Measurements from ENCODE around the gene PPP2R5D. TPM values are rescaled to one million over a fixed set of nuclear protein-coding genes. Genes with fewer than 3 reads are reported as not detected.
A peak's percentile ranks its signal among the peaks of the same experiment; 100 is the strongest.

Gene PPP2R5D
- total and polyA plus RNA-seq, 2 of the 4 experiments (the other 2 are of a cell fraction), result 55.6 to 68.8 TPM

GRCh38 chr6:43021270-43022047 lies 37.1 kb downstream of the PPP2R5D start, which contains the start of gene RRP36:
Gene RRP36 (plus strand): TSS chr6:43021623. CDS start chr6:43021655, 32 bp downstream.
- no TSS peak for BruUV-seq (replicated peaks)
- Histone ChIP-seq H2BK20ac (ENCODE audit: low read depth, low read length) (no peak within 1 kb of the TSS), H3K79me1 (ENCODE audit: low read depth in 1 of 2, low read length in 2 of 2) (peaks cover 26 to 72% of the 10 kb centered on the region in 2 experiments), H3K27ac (ENCODE audit: insufficient read depth, low read length) (peak within 1 kb of the TSS; percentile 89), H3K9ac (ENCODE audit: low read depth, low read length) (peak within 1 kb of the TSS; percentile 95), H2AFZ (replicated peaks; ENCODE audit: low read length, poor library complexity) (peak within 1 kb of the TSS; percentile 98), H4K8ac (ENCODE audit: low read depth in 2 of 2, low read length in 2 of 2) (peak within 1 kb of the TSS; percentile 88 to 99), H3K4me3 (ENCODE audit: insufficient read depth, low read depth, low read length) (peak within 1 kb of the TSS; percentile 77), H3K18ac (ENCODE audit: low read depth, low read length) (peak within 1 kb of the TSS; percentile 58; the same call in 1 of the 2 replicates), H2AK5ac (ENCODE audit: low read depth, low read length) (peak within 1 kb of the TSS; percentile 91), H3K56ac (ENCODE audit: extremely low read depth, insufficient read depth, low read length) (peak within 1 kb of the TSS; percentile 77), H3K4me2 (ENCODE audit: low read depth, low read length) (peak within 1 kb of the TSS; percentile 97), H3K23ac (ENCODE audit: low read depth, low read length) (peak within 1 kb of the TSS; percentile 94), H3K14ac (replicated peaks; ENCODE audit: low read depth, low read length) (peak within 1 kb of the TSS; percentile 98), H2AK9ac (replicated peaks; ENCODE audit: low read depth, low read length, poor library complexity) (peak within 1 kb of the TSS; percentile 97), H3K4me1 (ENCODE audit: control insufficient read depth, insufficient read depth, low read length) (peaks cover 9% of the 10 kb centered on the region), H2BK5ac (ENCODE audit: low read depth, low read length, poor library complexity, severe bottlenecking) (peak within 1 kb of the TSS; percentile 83), H3K9me3 (ENCODE audit: control insufficient read depth, insufficient read depth, low read length) (no peaks in the 10 kb centered on the region), H3K4ac (ENCODE audit: low read depth, low read length) (peak within 1 kb of the TSS; percentile 99), H3K27me3 (ENCODE audit: control insufficient read depth, insufficient read depth, low read length) (no peaks in the 10 kb centered on the region), H4K20me1 (ENCODE audit: insufficient read depth, low read length) (peaks cover 12% of the 10 kb centered on the region), H3K9me1 (ENCODE audit: insufficient read depth, low read length) (0 out of 2 replicates have a peak, but pooled peaks cover 4% of the 10 kb centered on the region), H4K91ac (ENCODE audit: insufficient read depth, low read depth, low read length) (peak within 1 kb of the TSS; percentile 97), H3K36me3 (ENCODE audit: control insufficient read depth, insufficient read depth, low read length) (peaks cover 48% of the 10 kb centered on the region), H4K5ac (ENCODE audit: low read depth, low read length) (peak within 1 kb of the TSS; percentile 98), H2BK120ac (ENCODE audit: low read depth, low read length) (peak within 1 kb of the TSS; percentile 74; the same call in 1 of the 2 replicates), H2BK15ac (ENCODE audit: low read depth, low read length) (no peak within 1 kb of the TSS)
- dilution Hi-C loops (cut with HindIII; ENCODE audit: low sequenced_read_pairs, unreplicated experiment) (no loop called here), intact Hi-C loops (cut with micrococcal nuclease) (no loop called here), in situ Hi-C loops (cut with MboI; ENCODE audit: low sequenced_read_pairs) (no loop called here)
- TF ChIP-seq FOS (IDR thresholded peaks at IDR 0.05; ENCODE audit: low read depth, low read length) (no peak), POLR2A (IDR thresholded peaks at IDR 0.05; ENCODE audit: low read depth, low read length) (no peak), RFX5 (IDR thresholded peaks at IDR 0.05; ENCODE audit: low read depth, low read length) (no peak), SMC3 (IDR thresholded peaks at IDR 0.05; ENCODE audit: low read depth, low read length) (no peak), RCOR1 (IDR thresholded peaks at IDR 0.05; ENCODE audit: insufficient replicate concordance, low read length) (no peak), MXI1 (IDR thresholded peaks at IDR 0.05; ENCODE audit: borderline replicate concordance, low read depth, low read length) (peak; percentile 72; the same call in 1 of the 2 replicates), CEBPB (IDR thresholded peaks at IDR 0.05; ENCODE audit: low read depth, low read length) (peak; percentile 16; the same call in 1 of the 2 replicates)
- ATAC-seq (ENCODE audit: low read depth), result peak; percentile 91
- WGBS, 2 experiments (ENCODE audit: extremely low coverage in 2 of 2, insufficient read length in 1 of 2), result 0% methylated on average over 12 of the region's 56 CpGs; no CpG with 5 or more reads in 1 of the 2 experiments
- POLR2A ChIA-PET (ENCODE audit: unreplicated experiment), result interaction anchor here (0.6 kb wide), 3 partner anchors 38 to 248 kb away, joined by 3 read pairs; partner anchors contain the start of genes CNPY3, KLC4 and MRPL2
- DNase-seq, result peak; percentile 58
- CTCF ChIA-PET, result no interaction called here

Data from IMR-90 (cell line).